Measurements from ENCODE around the gene NKG7. TPM values are rescaled to one million over a fixed set of nuclear protein-coding genes. Genes with fewer than 3 reads are reported as not detected.

The NKG7 gene
- total and polyA plus RNA-seq, 11 donors = 1.0 to 31.2 (median 2.4) TPM; not detected in 2

GRCh38 chr19:51337141-51337860, 35.2 kb downstream of the NKG7 start:
- WGBS, 4 donors = 92 to 96% (median 95%) methylated on average over 9 to 13 of the region's 13 CpGs
- H3K27ac ChIP-seq = no peak overlapping the region
- DNase-seq (no peak), ATAC-seq (no peak)
- no peak overlapping the region for H3K4me3 ChIP-seq
- intact Hi-C loops (cut with DNase I) = loop anchor here in 6 of 10 donors (5.0 to 10.0 kb wide), 5 partner anchors 58 to 320 kb away; partner anchors contain the start of gene C19orf84 (in 2 of the 6)
- H3K36me3 ChIP-seq = no peaks in the 10 kb centered on the region
- H3K4me1 ChIP-seq = peaks cover 0 to 22% (median 12%) of the 10 kb centered on the region in 12 donors
- H3K9me3 ChIP-seq = no peaks in the 10 kb centered on the region
- no peaks in the 10 kb centered on the region for H3K27me3 ChIP-seq
- no peak for TF ChIP-seq POLR2A (IDR thresholded peaks at IDR 0.05)
- TF ChIP-seq CTCF (IDR thresholded peaks at IDR 0.05) = no peak

GRCh38 chr19:51333836-51334460, 38.5 kb downstream of the NKG7 start:
- no peak for ATAC-seq
- intact Hi-C loops (cut with DNase I) = loop anchor here in 4 of 10 donors (10.0 kb wide), 3 partner anchors 61 to 321 kb away; partner anchors contain the start of gene C19orf84 (in 2 of the 4)
- TF ChIP-seq CTCF (IDR thresholded peaks at IDR 0.05) (no peak), POLR2A (IDR thresholded peaks at IDR 0.05) (no peak)
- Histone ChIP-seq H3K4me1 (peaks cover 0 to 7% (median 2%) of the 10 kb centered on the region in 12 donors), H3K9me3 (peaks cover 0 to 5% (median 0%) of the 10 kb centered on the region in 12 donors), H3K27ac (no peak overlapping the region), H3K27me3 (peaks cover 2 to 31% (median 13%) of the 10 kb centered on the region in 9 donors), H3K36me3 (peaks cover 0 to 3% (median 0%) of the 10 kb centered on the region in 9 donors), H3K4me3 (no peak overlapping the region)
- no peak for DNase-seq
- WGBS, 4 donors = 88 to 91% (median 90%) methylated on average over 13 of the region's 13 CpGs

GRCh38 chr19:51331716-51332115, 40.7 kb downstream of the NKG7 start:
- DNase-seq (no peak), ATAC-seq (no peak)
- H3K36me3 ChIP-seq = peaks cover 0 to 3% (median 0%) of the 10 kb centered on the region in 9 donors
- intact Hi-C loops (cut with DNase I) = loop anchor here in 4 of 10 donors (10.0 kb wide), 3 partner anchors 63 to 323 kb away; partner anchors contain the start of gene C19orf84 (in 2 of the 4)
- peaks cover 17 to 53% (median 36%) of the 10 kb centered on the region in 9 donors for H3K27me3 ChIP-seq
- peaks cover 0 to 5% (median 0%) of the 10 kb centered on the region in 12 donors for H3K9me3 ChIP-seq
- WGBS, 4 donors = 88 to 93% (median 91%) methylated on average over 6 of the region's 6 CpGs
- H3K27ac ChIP-seq = no peak overlapping the region
- H3K4me3 ChIP-seq = no peak overlapping the region
- peaks cover 0 to 16% (median 4%) of the 10 kb centered on the region in 12 donors for H3K4me1 ChIP-seq
- TF ChIP-seq CTCF (IDR thresholded peaks at IDR 0.05) (no peak), POLR2A (IDR thresholded peaks at IDR 0.05) (no peak)

GRCh38 chr19:51331193-51331592, 41.3 kb downstream of the NKG7 start:
- no peak overlapping the region for H3K27ac ChIP-seq
- TF ChIP-seq POLR2A (IDR thresholded peaks at IDR 0.05) = no peak
- no peak for TF ChIP-seq CTCF (IDR thresholded peaks at IDR 0.05)
- H3K27me3 ChIP-seq = peaks cover 23 to 58% (median 41%) of the 10 kb centered on the region in 9 donors
- H3K36me3 ChIP-seq = peaks cover 0 to 3% (median 0%) of the 10 kb centered on the region in 9 donors
- ATAC-seq = no peak
- peaks cover 0 to 17% (median 4%) of the 10 kb centered on the region in 12 donors for H3K4me1 ChIP-seq
- no peak for DNase-seq
- peaks cover 0 to 5% (median 0%) of the 10 kb centered on the region in 12 donors for H3K9me3 ChIP-seq
- no peak overlapping the region for H3K4me3 ChIP-seq
- intact Hi-C loops (cut with DNase I) = loop anchor here in 4 of 10 donors (10.0 kb wide), 3 partner anchors 64 to 324 kb away; partner anchors contain the start of gene C19orf84 (in 2 of the 4)
- 61 to 89% (median 79%) methylated on average over 3 of the region's 3 CpGs for WGBS, 4 donors
